Activated naive CD8-positive, alpha-beta T cell treated with anti-CD3 and anti-CD28 coated beads, Interleukin-2, amount 10 ng/mL, durations not matched to agents 7 days and 5 days (primary cell): ENCODE measurements around the gene UTP15. TPM values are rescaled to one million over a fixed set of nuclear protein-coding genes. Genes with fewer than 3 reads are reported as not detected.

Source experiments
- ATAC-seq: fragments of 150-1000 bp; cut with Tn5 transposase; one replicate; pipeline ENCODE4 v1.10.0; 2021; ENCODE audit warnings: low read depth, moderate library complexity
- POLR2A ChIA-PET: fragments of 350-600 bp; sonication (Branson Sonifier 250); formaldehyde crosslinking; loops from one replicate; lab custom pipeline; 2021; ENCODE audit warnings: antibody characterized with exemption; lab: Charles Lee
- DNase-seq: peaks from one replicate; pipeline ENCODE4 v3.0.0; 2021
- H3K27ac Mint-ChIP-seq: one replicate; pipeline ENCODE4 v1.8.0; 2022; ENCODE audit warnings: mild to moderate bottlenecking, mixed read lengths
- H3K27me3 Mint-ChIP-seq: one replicate; pipeline ENCODE4 v1.8.0; 2022; ENCODE audit warnings: mild to moderate bottlenecking, moderate library complexity, mixed read lengths
- H3K36me3 Mint-ChIP-seq: one replicate; pipeline ENCODE4 v1.8.0; 2021; ENCODE audit warnings: mild to moderate bottlenecking, mixed read lengths
- H3K4me1 Mint-ChIP-seq: one replicate; pipeline ENCODE4 v1.8.0; 2021; ENCODE audit warnings: mixed read lengths
- H3K4me3 Mint-ChIP-seq: one replicate; pipeline ENCODE4 v1.8.0; 2022; ENCODE audit warnings: mild to moderate bottlenecking, moderate library complexity, mixed read lengths
- H3K9me3 Mint-ChIP-seq: one replicate; pipeline ENCODE4 v1.8.0; 2021; ENCODE audit warnings: mixed read lengths
- total RNA-seq, 2 experiments: library from RNA; stranded (reverse); gene quantifications; one replicate each; pipeline ENCODE4 v1.2.3, GENCODE V29; 2021

UTP15 gene
- total RNA-seq, 2 experiments from 2014 or later: 21.6 to 22.4 TPM

DNA sequence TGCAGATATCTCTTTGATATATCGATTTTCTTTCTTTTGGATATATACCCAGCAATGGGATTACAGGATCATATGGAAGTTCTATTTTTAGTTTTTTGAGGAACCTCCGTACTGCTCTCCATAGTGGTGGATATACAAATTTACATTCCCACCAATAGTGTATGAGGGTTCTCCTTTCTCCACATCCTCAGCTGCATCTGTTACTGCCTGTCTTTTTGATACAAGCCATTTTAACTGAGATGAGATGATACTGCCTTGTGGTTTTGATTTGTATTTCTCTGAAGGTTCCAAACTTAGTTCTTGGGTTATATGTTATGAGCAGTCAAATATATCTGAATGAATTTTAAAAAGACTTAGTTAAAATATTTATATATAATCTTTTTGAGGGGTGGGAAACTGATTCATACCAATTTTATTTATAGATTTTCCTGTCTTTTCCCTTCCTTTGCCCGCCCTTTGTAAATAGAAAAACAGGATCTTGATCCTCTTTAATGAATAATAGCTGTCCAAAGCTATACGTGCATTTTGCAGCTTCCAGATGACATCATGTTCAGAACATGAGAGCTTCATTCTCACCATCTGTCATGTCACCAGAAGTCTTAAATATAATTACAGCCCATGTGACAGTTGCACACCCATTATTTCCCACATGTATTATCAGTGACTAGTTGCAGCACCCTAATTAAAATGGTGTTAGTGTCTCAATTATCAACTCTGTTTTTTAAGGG, 54.2 kb downstream of the UTP15 start:
- POLR2A ChIA-PET: no interaction called here
- no peak for DNase-seq

DNA sequence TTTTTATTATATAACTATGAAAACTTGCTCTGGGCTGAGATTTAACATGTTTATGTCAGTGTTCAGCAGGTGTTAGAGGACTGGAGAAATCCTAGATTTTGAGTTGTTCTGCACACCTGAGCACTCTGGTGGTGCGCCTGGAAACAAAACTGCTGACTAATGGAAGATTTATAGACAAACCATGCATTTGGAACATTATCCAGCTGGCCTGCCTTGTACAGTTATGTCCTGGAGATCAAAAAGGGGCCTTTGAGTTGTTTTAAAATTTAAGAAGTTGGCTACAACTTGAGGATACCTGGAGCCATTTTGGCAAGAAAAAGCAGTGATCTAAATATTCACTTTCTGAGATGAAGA, 54.8 kb downstream of the UTP15 start:
- Mint-ChIP-seq H3K27ac (no peak overlapping the region), H3K4me3 (no peak overlapping the region), H3K36me3 (no peaks in the 10 kb centered on the region), H3K9me3 (no peaks in the 10 kb centered on the region), H3K4me1 (peaks cover 1% of the 10 kb centered on the region), H3K27me3 (peaks cover 48% of the 10 kb centered on the region)
- POLR2A ChIA-PET: no interaction called here
- DNase-seq: no peak
- no peak for ATAC-seq

More for the DNA sequence above, 54.2 kb downstream of the UTP15 start:
- Mint-ChIP-seq H3K4me3 (no peak overlapping the region), H3K27me3 (peaks cover 44% of the 10 kb centered on the region), H3K27ac (no peak overlapping the region), H3K36me3 (no peaks in the 10 kb centered on the region), H3K4me1 (no peaks in the 10 kb centered on the region), H3K9me3 (no peaks in the 10 kb centered on the region)
- ATAC-seq: no peak

DNA sequence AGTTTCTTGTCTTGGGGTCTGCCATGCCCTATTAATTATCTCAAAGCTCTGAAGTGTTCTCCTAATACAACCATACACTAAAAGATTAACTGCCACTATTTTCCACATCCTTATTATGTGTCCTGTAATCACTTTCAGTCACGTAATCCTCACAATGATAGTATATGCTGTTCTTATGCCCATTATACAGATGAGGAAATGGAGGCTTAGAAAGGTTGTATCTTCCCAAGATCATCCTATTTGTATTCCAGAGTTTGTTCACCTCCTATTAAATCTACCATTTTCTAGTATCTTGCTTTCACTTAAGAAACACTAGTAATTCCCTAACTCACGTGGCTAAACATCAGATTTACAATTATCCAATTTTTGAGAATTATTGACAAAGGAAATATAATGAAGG, 57.5 kb downstream of the UTP15 start:
- Mint-ChIP-seq H3K4me3 (no peak overlapping the region), H3K27me3 (peaks cover 65% of the 10 kb centered on the region), H3K27ac (no peak overlapping the region), H3K36me3 (no peaks in the 10 kb centered on the region), H3K9me3 (no peaks in the 10 kb centered on the region), H3K4me1 (peaks cover 2% of the 10 kb centered on the region)
- DNase-seq (no peak), ATAC-seq (no peak)
- POLR2A ChIA-PET: no interaction called here

DNA sequence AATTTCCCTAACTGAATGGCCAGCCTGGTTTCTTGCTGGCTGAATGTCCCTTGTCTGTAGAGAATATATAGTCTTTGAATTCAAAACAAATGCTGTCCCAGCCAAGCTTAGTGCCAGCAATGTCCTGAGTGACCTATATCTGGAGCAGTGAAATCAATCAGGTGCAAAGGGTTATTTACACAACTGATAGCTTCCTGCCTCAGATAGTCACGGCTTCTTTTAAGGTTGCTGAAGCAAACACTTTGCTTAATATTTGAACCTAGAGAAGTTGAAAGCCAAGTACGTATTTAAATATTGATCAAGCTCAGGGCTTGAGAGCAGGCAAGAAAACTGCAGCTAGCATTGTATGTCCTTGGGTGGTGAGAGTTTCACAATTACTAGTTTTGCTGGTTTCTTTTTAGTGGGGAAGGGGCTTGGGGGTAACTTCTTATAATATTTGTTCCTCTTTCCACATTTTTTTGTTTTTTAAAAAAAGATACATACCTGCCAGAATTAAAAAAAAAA, 58.4 kb downstream of the UTP15 start:
- Mint-ChIP-seq H3K27ac (no peak overlapping the region), H3K36me3 (no peaks in the 10 kb centered on the region), H3K9me3 (no peaks in the 10 kb centered on the region), H3K27me3 (peaks cover 73% of the 10 kb centered on the region), H3K4me3 (no peak overlapping the region), H3K4me1 (peaks cover 2% of the 10 kb centered on the region)
- POLR2A ChIA-PET: no interaction called here
- ATAC-seq: no peak
- no peak for DNase-seq

DNA sequence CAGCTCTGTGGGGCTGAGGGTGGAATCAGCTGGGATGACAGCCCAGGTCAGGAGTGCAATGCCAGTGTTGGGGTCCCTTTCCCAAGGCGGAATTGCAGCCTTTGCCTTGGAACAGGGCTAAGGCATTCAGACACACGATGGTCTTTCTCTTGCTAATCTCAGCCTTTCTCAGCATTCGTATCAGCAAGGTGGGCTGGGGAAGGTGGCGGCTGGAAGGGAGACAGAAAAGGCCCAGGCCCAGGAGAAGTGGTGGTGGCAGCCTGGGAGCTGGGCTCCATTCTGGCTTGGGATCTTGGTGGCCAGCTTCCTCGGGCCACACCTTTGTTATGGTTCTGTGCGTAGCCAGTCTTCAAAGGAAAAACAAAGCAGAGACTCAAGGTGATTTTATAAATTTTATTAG, 59.3 kb downstream of the UTP15 start:
- peaks cover 79% of the 10 kb centered on the region for H3K27me3 Mint-ChIP-seq
- H3K4me1 Mint-ChIP-seq: peaks cover 2% of the 10 kb centered on the region
- no peak overlapping the region for H3K27ac Mint-ChIP-seq
- no peak overlapping the region for H3K4me3 Mint-ChIP-seq
- POLR2A ChIA-PET: no interaction called here
- DNase-seq: no peak
- ATAC-seq: no peak
- H3K36me3 Mint-ChIP-seq: no peaks in the 10 kb centered on the region
- no peaks in the 10 kb centered on the region for H3K9me3 Mint-ChIP-seq

DNA sequence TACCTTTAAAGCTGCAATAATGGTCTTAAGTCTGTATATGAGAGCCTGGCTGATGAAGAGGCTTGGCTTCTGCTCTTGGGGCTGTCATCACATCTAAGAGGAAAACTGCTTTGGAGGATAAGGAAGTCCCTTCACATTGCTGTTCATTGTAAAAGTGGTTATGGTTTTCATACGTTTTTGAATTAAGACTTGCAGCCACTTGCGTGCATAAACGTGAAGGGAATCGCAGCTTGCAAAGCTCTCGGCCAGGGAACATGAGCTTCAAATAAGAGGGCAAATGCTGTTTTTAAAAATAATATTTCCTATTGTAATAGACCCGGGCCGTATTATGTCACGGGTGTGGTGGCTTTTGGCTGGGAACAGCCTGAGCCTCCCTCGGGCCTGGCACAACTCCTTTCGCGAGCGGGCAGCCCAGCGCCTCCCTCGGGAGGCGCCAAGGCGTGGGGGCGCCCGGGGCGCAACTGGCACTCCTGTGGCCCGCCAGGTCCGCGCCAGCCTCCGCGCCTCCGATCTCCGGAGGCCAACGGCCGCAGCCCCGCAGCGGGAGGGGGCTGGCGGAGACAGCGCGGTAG, 59.9 kb downstream of the UTP15 start:
- no peak for ATAC-seq
- Mint-ChIP-seq H3K27ac (no peak overlapping the region), H3K4me1 (peaks cover 2% of the 10 kb centered on the region), H3K9me3 (no peaks in the 10 kb centered on the region), H3K4me3 (peak overlapping the region; percentile 43), H3K36me3 (no peaks in the 10 kb centered on the region), H3K27me3 (peaks cover 77% of the 10 kb centered on the region)
- DNase-seq: no peak
- POLR2A ChIA-PET: no interaction called here

DNA sequence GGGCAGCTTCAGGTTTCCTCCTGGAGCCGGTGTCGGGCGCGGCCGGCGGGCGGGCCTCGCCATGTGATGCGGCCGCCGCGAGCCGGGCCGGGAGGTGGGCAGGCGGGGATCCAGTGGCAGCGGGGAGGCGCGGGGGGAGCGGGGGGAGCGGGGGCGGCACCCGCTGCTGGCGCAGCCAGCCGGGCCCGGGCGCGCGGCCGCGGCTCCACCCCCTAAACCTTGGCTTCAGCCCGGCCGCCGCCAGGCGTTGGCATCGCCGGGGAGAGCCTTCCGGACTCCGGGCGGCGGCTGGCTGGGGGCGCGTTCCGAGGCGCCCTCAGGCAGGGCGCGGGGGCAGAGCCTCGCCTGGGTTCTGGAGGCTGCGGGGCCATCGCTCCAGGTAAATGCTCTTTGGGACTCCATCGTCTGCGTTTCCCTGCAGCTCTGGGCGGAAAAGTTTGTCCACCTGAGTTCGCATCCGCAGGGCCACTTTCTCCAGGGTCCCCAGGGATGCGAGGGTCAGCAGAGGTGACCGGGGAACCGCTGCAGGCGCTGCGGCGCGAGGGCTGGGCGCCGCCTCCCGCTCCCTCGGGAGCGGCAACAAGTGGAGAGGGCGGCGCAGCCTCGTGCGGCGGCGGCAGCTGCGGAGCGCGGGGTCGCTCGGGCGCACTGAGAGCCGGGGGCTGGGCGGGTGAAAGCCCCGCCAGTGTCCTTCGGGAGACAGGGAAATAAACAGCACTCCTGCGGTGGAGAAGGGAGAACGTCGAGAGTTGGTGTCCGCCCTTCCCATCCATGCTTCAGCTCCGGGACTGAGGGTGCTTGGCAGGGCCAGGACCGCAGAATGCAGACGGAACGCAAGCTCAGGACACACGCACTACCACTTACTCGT, 60.6 kb downstream of the UTP15 start, which contains the start of gene ARHGEF28:
TSS of gene ARHGEF28 (plus strand) at position 253 of the 868 bp plus-strand sequence. CDS start 58,656 bp downstream, outside the sequence.
- no peaks in the 10 kb centered on the region for H3K36me3 Mint-ChIP-seq
- no peaks in the 10 kb centered on the region for H3K9me3 Mint-ChIP-seq
- DNase-seq (peak; percentile 39), ATAC-seq (peak; percentile 73)
- H3K27ac Mint-ChIP-seq: no peak within 1 kb of the TSS
- H3K4me3 Mint-ChIP-seq: peak within 1 kb of the TSS; percentile 43
- POLR2A ChIA-PET: no interaction called here
- H3K27me3 Mint-ChIP-seq: peaks cover 74% of the 10 kb centered on the region
- H3K4me1 Mint-ChIP-seq: peaks cover 2% of the 10 kb centered on the region

DNA sequence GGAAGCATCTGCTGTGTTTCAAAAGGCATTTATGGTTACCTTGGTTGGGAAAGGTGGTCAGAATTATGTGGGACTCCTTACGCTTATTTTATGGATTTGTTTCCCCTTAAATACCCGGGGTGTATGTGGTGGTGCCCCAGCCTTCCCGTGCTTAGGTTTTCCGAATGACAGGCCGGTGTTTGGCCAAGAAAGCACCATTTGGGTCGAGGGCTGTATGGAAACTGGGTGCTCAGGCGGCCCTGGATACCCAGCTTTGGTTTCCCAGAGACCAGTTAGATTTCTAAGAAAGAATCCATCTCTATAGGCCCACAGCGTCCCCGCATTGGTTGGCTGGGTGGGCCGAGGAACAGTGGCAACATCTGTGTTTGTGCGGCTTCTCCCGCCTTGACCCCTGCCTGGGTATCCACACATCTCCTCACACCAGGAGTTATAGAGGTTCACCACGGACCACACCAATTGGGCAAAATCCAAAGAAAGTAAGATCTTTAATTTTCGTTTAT, 61.3 kb downstream of the UTP15 start:
- H3K4me3 Mint-ChIP-seq: no peak overlapping the region
- H3K36me3 Mint-ChIP-seq: no peaks in the 10 kb centered on the region
- H3K4me1 Mint-ChIP-seq: peaks cover 2% of the 10 kb centered on the region
- ATAC-seq: no peak
- DNase-seq: no peak
- H3K27ac Mint-ChIP-seq: no peak overlapping the region
- H3K9me3 Mint-ChIP-seq: no peaks in the 10 kb centered on the region
- H3K27me3 Mint-ChIP-seq: peaks cover 73% of the 10 kb centered on the region
- POLR2A ChIA-PET: no interaction called here

DNA sequence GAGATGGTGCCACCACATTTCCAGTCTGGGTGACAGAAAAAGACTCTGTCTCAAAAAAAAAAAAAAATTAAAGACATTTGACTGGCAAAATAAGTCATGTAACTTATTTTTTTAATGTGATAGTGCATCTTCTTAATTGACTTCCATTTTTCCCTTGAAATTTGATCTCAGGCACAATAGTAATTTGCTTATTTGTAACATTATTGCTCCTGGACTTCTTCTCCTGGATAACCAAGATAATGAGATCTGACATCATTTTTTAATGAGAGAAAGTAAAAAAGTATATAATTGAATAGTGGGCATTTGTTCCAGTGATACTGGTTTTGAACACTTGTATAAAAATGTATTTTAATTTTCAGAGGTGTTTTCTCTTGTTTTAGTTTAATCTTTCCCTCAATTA, 63.9 kb downstream of the UTP15 start:
- ATAC-seq (no peak), DNase-seq (no peak)
- Mint-ChIP-seq H3K4me1 (peaks cover 2% of the 10 kb centered on the region), H3K9me3 (no peaks in the 10 kb centered on the region), H3K27ac (no peak overlapping the region), H3K36me3 (no peaks in the 10 kb centered on the region), H3K27me3 (peaks cover 63% of the 10 kb centered on the region), H3K4me3 (no peak overlapping the region)
- POLR2A ChIA-PET: no interaction called here

DNA sequence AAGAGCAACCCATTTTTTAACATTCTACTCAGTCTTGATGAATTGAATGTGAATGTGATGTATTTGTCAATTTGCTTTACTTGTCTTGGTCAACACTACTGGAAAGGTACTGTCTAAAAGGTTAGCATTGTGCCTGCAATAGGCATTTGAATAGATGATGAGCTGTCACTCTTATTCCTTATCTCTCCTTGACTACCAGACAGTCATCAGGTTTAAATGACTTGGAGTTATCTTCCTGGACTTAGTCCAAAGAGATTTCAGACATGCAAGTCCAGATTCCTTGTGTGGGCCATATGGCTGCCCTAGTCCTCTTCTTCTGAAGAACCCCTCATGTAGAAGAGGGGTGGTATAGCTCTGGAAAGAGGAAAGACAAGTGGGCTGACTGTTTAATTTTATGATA, 65.2 kb downstream of the UTP15 start:
- ATAC-seq (no peak), DNase-seq (no peak)
- no peaks in the 10 kb centered on the region for H3K4me1 Mint-ChIP-seq
- H3K27me3 Mint-ChIP-seq: peaks cover 56% of the 10 kb centered on the region
- no peak overlapping the region for H3K4me3 Mint-ChIP-seq
- H3K27ac Mint-ChIP-seq: no peak overlapping the region
- POLR2A ChIA-PET: no interaction called here
- H3K36me3 Mint-ChIP-seq: no peaks in the 10 kb centered on the region
- H3K9me3 Mint-ChIP-seq: no peaks in the 10 kb centered on the region

DNA sequence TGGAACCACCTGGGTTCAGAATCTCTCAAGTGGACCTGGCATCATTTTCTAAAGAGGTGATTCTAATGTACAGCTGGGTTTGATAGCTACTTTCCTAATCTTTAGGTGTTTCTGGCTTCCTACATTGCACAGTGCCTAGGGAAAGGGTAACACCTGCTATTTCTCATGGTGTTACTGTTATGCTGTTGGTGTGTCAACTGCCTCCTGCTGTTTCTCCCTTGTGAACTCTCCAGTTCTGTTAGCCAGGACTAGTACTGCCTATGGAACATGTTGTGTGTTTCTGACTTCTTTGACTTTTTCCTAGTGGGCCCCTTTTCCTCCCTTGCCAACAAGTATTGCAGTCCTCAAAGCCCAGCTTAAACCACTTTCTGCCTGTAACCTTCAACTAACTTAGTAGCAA, 66.0 kb downstream of the UTP15 start:
- Mint-ChIP-seq H3K36me3 (no peaks in the 10 kb centered on the region), H3K27ac (no peak overlapping the region), H3K4me1 (no peaks in the 10 kb centered on the region), H3K4me3 (no peak overlapping the region), H3K27me3 (peaks cover 58% of the 10 kb centered on the region), H3K9me3 (no peaks in the 10 kb centered on the region)
- DNase-seq (no peak), ATAC-seq (no peak)
- POLR2A ChIA-PET: no interaction called here
